Tibial nerve (tissue), 4 donors: Measurements from ENCODE around the gene MMP27. TPM values are rescaled to one million over a fixed set of nuclear protein-coding genes. Genes with fewer than 3 reads are reported as not detected.

Experiments
- DNase-seq, 2 donors: peaks; one replicate each; pipeline ENCODE4 v3.0.0-alpha.2; 2019; ENCODE audit warnings: low spot score in 2 of 2
- H3K27ac ChIP-seq, 4 donors: fragments of 200-600 bp; sonication (generic) in 3 of 4; one replicate each; pipeline ENCODE4 v1.5.1; 2017 to 2019; ENCODE audit warnings: mild to moderate bottlenecking in 1 of 4
- H3K27me3 ChIP-seq, 2 donors: fragments of 200-600 bp; sonication (generic) in 1 of 2; one replicate each; pipeline versions ENCODE4 v1.5.1 to v1.6.0; 2017 to 2019
- H3K36me3 ChIP-seq, 3 donors: fragments of 200-600 bp; sonication (generic); one replicate each; pipeline ENCODE4 v1.5.1; 2018 to 2019
- H3K4me1 ChIP-seq, 4 donors: fragments of 200-600 bp; sonication (generic) in 3 of 4; one replicate each; pipeline ENCODE4 v1.5.1; 2017 to 2019
- H3K4me3 ChIP-seq, 4 donors: fragments of 200-600 bp; sonication (generic) in 3 of 4; one replicate each; pipeline ENCODE4 v1.5.1; 2017 to 2019; ENCODE audit warnings: mild to moderate bottlenecking in 1 of 4, moderate library complexity in 1 of 4
- H3K9me3 ChIP-seq, 4 donors: fragments of 200-600 bp; sonication (generic) in 3 of 4; one replicate each; pipeline ENCODE4 v1.5.1; 2017 to 2019
- EP300 ChIP-seq, 2 donors: sonication (generic); formaldehyde crosslinking; IDR thresholded peaks; one replicate each; pipeline ENCODE4 v1.6.1; 2017; ENCODE audit warnings: antibody characterized with exemption in 2 of 2, mild to moderate bottlenecking in 1 of 2
- POLR2A ChIP-seq, 2 donors: fragments of 450-650 bp; IDR thresholded peaks; one replicate each; pipeline ENCODE4 v1.6.1; 2017; ENCODE audit warnings: antibody characterized with exemption in 2 of 2, mild to moderate bottlenecking in 2 of 2, moderate library complexity in 2 of 2
- WGBS, 2 donors: methylation state at CpG; one replicate each; pipeline ENCODE4 v1.1.5; 2018; 5-methylcytosine and 5-hydroxymethylcytosine counted together
- total RNA-seq, 4 donors: library from RNA; depleted of rRNA; stranded (reverse); fragments of >200 nt; gene quantifications; one replicate each; pipeline ENCODE4 v1.1.0, GENCODE V29; 2016
- TF ChIP-seq, protein P1 (sequence below), 5 experiments: fragments of 200-600 bp in 3 of 5; fragments of 450-650 bp in 2 of 5; sonication (generic) in 3 of 5; IDR thresholded peaks; one replicate each; pipeline ENCODE4 v1.5.1; 2016 to 2019; ENCODE audit warnings: antibody characterized with exemption in 5 of 5, mild to moderate bottlenecking in 3 of 5, moderate library complexity in 2 of 5

Gene MMP27
- total RNA-seq, 4 donors from 2014 or later: 0.78 TPM; not detected in 3

DNA sequence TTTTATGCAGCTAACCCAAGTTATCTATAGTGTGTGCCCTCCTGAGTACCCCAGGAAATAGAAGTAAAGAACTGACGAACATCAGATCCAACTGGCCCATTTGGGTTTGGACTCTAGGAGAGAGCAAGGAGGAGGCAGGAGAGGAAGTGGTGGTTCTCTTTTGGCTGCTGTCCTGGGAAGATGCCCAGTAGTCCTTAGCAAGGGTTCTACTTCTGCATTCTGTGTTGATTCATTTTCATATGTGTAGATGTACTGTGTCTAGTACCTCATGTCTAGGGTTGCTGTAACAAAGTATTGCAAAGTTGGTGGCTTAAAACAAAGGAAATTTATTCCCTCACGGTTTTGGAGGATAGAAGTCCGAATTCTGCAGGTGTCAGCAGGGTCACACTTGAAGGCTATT, 6.6 kb upstream of the MMP27 start:
- Histone ChIP-seq H3K4me3 (no peak overlapping the region), H3K9me3 (no peaks in the 10 kb centered on the region), H3K36me3 (no peaks in the 10 kb centered on the region), H3K27me3 (no peaks in the 10 kb centered on the region), H3K27ac (no peak overlapping the region), H3K4me1 (no peaks in the 10 kb centered on the region)
- TF ChIP-seq EP300 (IDR thresholded peaks at IDR 0.05): no peak
- TF ChIP-seq, protein P1, sequence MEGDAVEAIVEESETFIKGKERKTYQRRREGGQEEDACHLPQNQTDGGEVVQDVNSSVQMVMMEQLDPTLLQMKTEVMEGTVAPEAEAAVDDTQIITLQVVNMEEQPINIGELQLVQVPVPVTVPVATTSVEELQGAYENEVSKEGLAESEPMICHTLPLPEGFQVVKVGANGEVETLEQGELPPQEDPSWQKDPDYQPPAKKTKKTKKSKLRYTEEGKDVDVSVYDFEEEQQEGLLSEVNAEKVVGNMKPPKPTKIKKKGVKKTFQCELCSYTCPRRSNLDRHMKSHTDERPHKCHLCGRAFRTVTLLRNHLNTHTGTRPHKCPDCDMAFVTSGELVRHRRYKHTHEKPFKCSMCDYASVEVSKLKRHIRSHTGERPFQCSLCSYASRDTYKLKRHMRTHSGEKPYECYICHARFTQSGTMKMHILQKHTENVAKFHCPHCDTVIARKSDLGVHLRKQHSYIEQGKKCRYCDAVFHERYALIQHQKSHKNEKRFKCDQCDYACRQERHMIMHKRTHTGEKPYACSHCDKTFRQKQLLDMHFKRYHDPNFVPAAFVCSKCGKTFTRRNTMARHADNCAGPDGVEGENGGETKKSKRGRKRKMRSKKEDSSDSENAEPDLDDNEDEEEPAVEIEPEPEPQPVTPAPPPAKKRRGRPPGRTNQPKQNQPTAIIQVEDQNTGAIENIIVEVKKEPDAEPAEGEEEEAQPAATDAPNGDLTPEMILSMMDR (IDR thresholded peaks at IDR 0.05): no peak
- TF ChIP-seq POLR2A (IDR thresholded peaks at IDR 0.05): no peak
- WGBS, 2 donors: 70 to 74% methylated on average over 3 of the region's 3 CpGs
- DNase-seq: no peak

DNA sequence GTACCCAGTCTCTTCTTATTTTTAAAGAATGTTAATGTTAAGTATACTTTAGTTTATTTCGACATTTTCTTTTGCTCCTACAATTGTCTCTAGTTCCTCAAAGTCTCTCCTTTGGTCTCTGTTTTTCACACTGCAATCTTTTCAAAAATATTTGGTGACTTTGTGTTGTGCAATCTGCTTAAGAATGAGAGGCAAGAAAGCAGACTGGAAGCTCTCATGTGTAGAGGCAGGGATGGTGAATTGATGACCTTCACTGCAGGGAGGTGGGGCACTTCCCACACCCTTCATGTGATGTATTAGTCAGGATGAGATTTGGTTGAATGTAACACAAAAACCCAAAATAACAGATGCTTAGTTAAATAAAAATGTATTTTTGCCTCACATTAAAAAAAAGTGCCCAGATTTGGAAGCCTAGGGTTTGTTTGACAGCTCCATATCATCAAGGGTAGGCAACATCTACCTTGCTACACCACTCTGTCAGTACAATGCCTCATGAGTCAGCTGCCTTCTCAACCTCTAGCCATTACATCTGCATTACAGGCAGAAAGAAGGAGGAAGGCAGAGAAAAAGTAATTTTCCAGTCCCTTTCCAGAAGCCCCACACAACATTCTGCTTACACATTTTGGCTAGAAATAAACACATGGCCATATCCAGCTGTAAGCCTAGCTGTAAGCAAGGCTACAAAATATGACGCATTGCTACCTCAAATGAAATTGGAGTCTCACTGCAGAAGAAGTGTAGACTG, 3.8 kb upstream of the MMP27 start:
- Histone ChIP-seq H3K4me3 (no peak overlapping the region), H3K36me3 (no peaks in the 10 kb centered on the region), H3K27ac (no peak overlapping the region), H3K27me3 (no peaks in the 10 kb centered on the region), H3K9me3 (no peaks in the 10 kb centered on the region), H3K4me1 (peaks cover 0 to 7% (median 2%) of the 10 kb centered on the region in 4 donors)
- 87 to 91% methylated on average over 2 of the region's 2 CpGs for WGBS, 2 donors
- no peak for DNase-seq
- TF ChIP-seq POLR2A (IDR thresholded peaks at IDR 0.05) (no peak), EP300 (IDR thresholded peaks at IDR 0.05) (no peak)
- TF ChIP-seq, protein P1 (IDR thresholded peaks at IDR 0.05): no peak

DNA sequence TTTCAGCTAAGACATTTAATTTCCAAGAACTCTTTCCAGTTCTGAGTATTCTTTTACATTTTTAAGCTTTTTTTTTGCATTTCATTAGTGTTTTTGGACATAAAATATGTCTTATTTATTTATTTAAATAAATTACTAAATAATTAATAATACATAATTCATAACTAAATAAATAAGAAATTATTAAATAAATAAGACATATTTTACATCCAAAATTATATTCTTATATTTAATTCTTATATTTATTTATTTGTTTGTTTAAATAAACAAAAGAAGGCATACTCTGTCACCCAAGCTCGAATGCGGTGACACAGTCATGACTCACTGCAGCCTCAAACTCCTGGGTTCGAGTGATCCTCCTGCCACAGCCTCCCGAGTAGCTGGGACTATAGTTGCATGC, 3.1 kb upstream of the MMP27 start:
- Histone ChIP-seq H3K4me1 (peaks cover 0 to 7% (median 2%) of the 10 kb centered on the region in 4 donors), H3K27ac (no peak overlapping the region), H3K4me3 (no peak overlapping the region), H3K27me3 (no peaks in the 10 kb centered on the region), H3K36me3 (no peaks in the 10 kb centered on the region), H3K9me3 (no peaks in the 10 kb centered on the region)
- WGBS, 2 donors: 64 to 91% methylated on average over 4 of the region's 4 CpGs
- TF ChIP-seq, protein P1 (IDR thresholded peaks at IDR 0.05): no peak
- TF ChIP-seq EP300 (IDR thresholded peaks at IDR 0.05) (no peak), POLR2A (IDR thresholded peaks at IDR 0.05) (no peak)
- DNase-seq: no peak

DNA sequence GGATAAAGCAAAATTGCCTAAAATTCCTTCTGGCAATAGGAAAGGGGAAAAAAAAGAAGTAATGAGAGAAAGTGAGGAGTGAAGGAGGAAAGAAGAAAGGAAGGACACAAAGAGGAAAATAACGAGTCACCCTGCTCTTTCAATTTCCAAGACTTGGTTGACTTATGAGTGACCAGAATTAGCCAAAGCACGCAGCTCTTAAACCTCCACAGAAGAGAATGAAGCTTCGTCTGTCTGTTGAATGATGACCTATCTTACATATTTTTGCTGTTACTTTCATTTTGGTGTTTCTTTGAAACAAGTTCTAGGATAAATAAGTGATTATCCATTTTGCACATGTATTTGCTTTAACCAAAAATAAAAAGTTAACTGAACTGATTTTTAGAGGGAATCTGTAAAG, 728 bp downstream of the MMP27 start:
- no peak overlapping the region for H3K4me3 ChIP-seq
- no peaks in the 10 kb centered on the region for H3K27me3 ChIP-seq
- peaks cover 0 to 7% (median 2%) of the 10 kb centered on the region in 4 donors for H3K4me1 ChIP-seq
- H3K9me3 ChIP-seq: no peaks in the 10 kb centered on the region
- 63 to 75% methylated on average over 3 of the region's 3 CpGs for WGBS, 2 donors
- DNase-seq: no peak
- H3K36me3 ChIP-seq: no peaks in the 10 kb centered on the region
- H3K27ac ChIP-seq: no peak overlapping the region
- TF ChIP-seq EP300 (IDR thresholded peaks at IDR 0.05) (no peak), POLR2A (IDR thresholded peaks at IDR 0.05) (no peak)
- TF ChIP-seq, protein P1 (IDR thresholded peaks at IDR 0.05): no peak

DNA sequence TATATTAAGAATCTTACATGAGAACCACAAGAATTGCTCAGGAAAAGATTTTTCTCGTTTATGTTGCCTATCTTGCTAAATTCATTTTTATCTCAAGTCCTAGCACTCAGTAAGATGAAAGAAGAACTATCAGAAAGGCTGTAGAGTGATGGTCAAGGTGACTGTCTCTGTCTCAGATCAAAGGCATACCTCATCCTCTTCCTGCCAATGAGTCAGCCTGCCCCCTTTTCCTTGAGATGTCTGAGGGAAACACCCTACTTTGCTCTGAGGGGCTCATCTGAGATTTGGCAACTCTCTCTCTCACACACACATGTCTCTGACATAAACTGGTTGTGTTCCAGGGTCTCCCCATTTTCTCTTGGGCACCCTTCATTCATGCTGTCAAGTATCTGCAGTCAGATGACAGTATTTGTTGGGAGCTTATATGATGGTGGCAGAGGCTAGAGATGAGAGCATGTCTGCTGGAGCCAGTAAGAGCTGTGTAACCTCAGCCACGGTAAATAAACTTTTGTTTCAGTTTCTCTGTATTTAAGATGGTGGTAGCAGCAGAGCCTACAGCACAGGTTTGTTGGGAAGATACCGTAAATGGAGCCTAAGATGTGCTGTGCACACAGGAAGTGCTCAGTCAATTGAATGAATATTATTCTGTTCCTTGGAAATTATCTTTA, 1.6 kb downstream of the MMP27 start:
- Histone ChIP-seq H3K36me3 (no peaks in the 10 kb centered on the region), H3K27ac (no peak overlapping the region), H3K4me3 (no peak overlapping the region), H3K4me1 (peaks cover 0 to 7% (median 2%) of the 10 kb centered on the region in 4 donors), H3K9me3 (no peaks in the 10 kb centered on the region), H3K27me3 (no peaks in the 10 kb centered on the region)
- TF ChIP-seq POLR2A (IDR thresholded peaks at IDR 0.05) (no peak), EP300 (IDR thresholded peaks at IDR 0.05) (no peak)
- TF ChIP-seq, protein P1 (IDR thresholded peaks at IDR 0.05): no peak
- 86 to 95% methylated on average over 3 of the region's 3 CpGs for WGBS, 2 donors
- no peak for DNase-seq
